HG02610 (cell line): ENCODE results near the gene TAPBP.
A peak's percentile ranks its signal among the peaks of the same experiment; 100 is the strongest.
"Not testable (repeated sequence)": the region's sequence is repeated elsewhere in the genome, so short reads cannot be mapped to it uniquely, and the experiment has no call there.

Experiments used
- ATAC-seq: cut with Tn5 transposase; IDR thresholded peaks from one replicate; pipeline ENCODE4 v1.9.1; 2021; ENCODE audit warnings: mild to moderate bottlenecking, moderate library complexity; ENCODE audit not compliant: unreplicated experiment

TAPBP gene

DNA sequence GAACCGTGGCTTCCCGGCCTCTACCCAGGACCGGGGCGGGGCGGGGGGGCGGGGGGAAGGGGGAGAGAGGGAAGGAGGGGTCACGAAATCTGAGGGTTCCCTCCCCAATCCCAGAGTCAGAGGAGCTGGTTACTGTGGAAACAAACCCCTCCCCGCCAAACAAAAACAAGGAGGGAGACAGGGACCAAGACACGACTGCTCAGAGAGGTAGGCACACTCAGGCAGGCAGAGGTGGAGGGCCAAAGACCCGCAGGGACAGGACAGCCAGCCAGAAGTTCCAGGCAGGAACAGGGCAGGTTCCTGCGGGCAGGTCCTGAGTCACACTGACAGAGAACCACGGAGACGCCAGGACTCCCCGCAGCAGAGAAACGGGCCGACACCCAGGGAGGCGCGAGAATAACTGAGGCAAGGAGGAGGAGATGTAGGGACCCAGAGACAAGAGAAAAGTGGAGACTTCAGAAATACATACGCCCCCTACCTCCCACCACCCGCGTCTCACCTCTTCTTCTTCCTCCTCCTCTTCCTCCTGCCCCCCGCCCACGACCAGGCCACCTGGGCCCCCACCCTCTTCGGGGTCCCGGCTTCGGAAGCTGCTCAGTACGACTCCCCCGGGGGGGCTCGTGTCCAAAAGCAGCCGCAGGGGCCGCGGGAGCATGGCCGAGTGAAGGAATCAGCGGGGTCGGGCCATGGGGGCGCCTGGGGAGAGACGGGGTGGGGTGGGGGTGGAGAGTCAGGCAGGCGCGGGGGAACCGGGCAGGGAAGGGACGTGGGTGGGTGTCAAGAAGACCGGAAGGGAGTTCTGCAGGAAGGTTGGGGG lies 15.7 kb downstream of the TAPBP start:
- no peak for ATAC-seq

DNA sequence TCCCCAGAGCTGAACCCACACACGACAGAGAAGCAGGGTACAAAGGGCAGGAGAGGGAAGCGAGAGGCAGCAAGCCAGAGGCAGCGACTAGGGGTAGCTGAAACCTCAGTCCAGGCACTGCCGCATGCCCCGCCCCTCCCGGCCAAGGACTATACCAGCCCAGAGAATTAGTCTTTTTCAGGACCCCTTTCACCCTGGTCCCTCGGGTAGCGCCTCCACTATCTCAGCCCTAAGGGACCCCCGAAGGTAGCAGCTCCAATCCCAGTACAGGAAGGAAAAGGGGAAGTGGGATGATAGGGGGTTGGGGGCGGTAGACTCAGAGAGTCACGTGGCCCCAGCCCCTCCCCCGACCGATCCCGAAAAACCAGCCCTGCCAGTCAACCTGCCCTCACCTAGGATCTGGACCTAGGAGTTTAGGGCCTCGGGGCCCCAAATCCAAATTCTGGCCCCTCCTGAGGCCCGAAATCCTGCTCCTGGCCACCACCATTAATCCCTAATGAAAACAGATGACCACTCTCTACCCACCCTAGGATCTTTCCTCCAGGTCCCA lies 16.4 kb downstream of the TAPBP start:
- ATAC-seq: no peak

DNA sequence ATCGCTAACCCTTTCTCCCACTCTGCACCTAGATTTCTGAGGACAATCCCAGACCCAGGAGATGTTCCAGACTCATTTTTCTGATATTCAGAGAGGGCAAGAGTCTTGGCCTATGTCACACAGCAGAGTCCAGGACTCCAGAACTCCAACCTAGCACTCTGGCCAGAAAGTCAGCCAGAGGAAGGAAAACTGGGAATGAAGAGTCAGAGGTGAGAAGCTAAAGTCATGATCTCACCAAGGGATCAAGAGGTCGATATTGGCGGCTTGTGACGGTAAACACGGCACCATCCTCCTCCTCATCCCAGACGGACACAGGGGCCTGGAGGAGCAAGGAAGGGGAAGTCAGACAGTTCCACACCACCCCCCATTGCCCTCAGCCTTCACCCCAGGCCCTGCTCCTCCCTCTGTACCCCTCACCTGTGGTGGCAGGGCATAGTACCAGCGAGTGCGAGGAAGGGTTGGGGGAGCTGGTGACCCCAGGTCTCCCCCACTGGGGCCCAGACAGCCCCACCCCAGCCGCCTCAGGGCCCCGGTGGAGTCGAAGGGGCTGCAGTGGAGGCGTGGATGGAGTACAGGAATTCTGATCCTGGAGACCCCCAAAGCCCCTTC lies 17.0 kb downstream of the TAPBP start:
- ATAC-seq: no peak

DNA sequence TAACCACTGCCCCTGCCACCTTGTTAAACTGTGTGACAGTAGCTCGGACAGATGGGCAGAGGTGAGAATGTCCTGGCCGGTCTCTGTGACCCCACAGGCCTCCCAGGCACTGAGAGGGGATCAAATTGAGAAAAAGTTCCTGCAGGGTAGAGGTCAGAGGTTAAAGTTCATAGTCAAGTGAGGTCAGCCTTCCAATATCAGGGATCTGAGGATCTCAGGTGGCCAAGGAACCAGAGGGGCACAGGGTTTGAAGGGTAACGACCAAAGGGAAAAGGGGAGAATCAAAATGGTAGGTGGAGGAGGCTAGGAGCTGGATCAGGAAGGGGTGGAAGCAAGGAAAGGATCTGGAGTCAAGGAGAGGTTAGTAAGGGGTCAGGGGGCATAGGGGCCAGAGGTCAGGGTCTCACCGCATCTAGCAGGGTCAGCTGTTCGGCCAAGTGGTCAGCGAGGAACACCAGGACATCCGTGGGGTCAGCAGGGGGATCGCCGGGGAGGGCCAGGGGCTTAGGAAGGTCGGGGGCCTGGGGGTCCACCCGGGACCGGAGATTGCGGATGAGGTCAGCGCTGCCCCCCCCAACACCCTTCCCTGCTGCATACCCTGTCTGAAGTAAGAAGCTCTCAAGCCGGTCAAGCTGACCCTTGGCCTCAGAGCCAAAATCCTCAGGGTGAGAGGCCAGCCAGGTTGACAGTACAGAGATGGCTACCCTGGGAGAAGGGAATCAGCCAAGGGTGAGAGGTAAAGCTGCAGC lies 18.1 kb downstream of the TAPBP start:
- no peak for ATAC-seq

DNA sequence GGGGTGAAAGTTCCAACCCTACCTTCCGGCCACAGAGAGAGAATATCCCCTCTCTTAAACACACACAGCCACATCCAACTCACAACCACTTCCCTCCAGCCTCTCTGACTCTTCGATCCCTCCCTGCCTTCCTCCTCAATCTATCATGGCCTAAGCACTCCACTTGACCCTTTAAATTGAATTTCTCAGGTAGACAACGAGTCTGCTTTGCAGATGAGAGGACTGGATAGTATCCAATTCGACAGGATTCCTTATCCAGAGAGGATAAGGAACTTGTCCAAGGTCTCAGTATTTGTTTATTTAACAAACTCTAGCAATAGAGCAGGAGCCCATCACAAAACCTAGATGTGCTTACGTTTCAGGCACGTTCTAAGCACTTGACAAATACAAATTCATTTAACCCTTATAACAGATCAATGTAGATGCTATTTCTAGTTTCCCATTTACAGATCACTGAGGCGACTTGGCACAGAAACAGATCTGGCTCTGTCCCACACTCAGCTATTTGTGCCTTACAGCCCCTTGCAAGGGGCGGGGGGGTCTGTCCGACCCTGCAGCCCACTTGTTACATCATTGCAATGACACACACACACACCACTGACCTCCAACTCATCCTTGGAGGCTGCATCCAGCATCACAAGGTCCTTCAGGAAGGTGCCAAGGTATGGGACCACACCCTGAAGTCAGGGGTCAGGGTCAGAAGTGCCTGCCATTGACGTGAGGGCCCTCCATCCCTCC lies 19.6 kb downstream of the TAPBP start:
- no peak for ATAC-seq

DNA sequence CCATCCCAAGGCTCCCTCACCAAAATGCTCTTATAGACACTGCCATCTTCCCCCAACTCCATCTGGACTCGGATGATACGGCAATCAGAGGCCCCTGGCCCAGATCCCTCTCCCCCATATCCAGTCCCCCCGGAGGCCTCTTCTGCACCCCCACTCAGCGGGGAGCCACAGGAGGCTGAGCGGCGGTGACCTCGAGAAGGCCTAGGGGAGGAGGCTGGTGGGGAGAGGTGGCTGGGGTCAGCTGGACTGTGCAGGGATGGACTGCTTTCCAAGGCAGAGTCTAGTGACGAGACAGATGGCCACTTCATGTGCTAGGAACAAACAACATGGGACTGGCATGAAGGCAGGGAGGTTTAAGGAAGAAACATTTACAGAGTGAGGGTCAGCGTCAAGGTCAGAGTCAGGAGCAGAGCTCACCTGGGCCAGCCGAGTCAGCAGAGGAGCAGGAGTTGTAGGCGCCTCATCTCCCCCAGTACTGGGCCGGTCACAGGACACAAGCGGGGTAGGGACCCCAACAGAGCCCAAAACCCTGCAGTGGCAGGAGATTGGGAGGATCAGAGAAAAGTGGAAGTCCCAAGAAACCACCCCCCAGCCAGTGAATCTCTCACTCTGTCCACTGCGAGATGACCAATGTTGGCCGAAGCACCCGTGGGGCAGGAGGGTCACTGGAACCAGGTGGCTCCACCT lies 20.7 kb downstream of the TAPBP start:
- ATAC-seq: no peak

DNA sequence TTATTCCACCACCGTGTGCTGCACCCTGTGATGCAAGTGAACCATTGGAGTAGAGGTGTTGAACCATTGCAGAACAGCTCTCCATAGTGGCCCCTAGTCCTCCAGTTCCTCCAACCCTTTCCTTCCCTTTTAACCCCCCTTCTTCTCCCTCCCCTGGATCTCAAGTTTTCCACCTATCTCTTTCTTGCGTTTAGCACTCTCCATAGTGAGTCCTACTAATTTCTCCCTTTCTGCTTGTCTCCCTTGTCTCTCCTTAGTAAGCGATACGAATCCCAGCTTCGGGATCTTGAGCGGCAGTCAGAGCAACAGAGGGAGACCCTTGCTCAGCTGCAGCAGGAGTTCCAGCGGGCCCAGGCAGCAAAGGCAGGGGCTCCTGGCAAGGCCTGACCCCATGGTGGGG lies 23.4 kb downstream of the TAPBP start:
- ATAC-seq: no peak

DNA sequence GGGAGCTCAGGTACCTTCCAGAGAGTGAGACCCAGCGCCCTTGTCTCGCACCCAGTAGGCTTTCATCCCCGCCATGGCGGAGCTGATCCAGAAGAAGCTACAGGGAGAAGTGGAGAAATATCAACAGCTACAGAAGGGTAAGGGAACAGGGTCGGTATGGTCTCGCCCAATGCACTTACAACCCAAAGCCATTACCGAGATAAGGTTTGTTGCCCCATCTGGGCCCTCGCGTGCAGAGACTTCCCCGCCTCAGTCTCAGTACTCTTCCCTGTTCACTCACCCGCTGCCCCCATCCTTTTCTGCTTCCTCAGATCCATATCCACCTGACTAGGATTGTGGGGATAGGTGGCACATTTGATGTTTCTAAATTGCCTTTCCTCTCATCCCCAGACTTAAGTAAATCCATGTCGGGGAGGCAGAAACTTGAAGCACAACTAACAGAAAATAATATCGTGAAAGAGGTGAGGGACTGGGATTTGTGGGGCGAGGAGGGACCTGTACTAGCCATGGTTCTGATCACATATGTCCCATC lies 24.0 kb downstream of the TAPBP start:
- ATAC-seq: no peak

DNA sequence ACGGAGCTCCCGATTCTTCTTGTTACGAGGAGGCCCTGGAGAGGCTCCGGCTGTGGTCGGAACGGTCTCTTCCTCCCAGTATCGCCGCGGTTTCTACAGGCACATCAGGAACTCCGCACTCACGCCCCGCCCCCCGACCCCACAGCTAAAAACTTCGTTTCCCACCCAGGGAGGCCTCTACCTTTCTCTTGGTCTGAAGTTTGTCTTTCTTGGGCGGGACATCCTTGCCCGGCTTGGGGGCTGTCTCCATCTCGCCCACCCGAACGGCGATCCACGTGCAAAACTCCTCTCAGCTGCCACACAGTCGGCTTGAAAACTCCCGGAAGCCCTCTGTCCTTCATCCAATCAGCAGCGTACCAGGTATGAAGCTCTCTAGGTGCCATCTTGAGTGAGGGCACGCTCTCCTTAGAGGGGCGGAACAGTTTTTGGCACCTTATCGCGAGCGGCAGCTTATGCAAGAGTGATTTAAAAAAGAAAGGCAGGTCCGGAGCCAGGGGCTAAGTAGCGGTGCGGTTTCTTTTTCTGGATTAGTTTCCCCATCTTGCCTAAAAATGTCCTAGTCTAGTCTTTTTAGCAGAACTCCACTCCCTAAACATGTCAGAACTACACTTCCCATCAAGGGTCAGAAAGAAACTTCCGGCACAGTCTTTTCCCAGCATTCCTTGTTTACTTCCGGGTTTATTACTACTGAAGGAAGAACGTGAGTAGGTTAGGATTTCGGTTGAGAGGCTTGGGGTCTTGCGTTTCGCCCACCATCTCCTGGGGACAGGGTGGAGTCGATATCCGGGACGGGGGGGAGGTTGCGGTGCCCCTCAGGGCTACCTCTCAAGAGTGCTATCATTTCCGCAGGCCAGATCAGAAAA lies 24.7 kb downstream of the TAPBP start, which contains the start of the genes PFDN6 and WDR46:
Gene PFDN6, plus strand, starts transcription at position 681 of the 863 bp plus-strand sequence. CDS start 256 bp downstream, outside the sequence.
Gene WDR46, minus strand, starts transcription at position 319 of the 863 bp plus-strand sequence. Its CDS starts 69 bp downstream, at position 250.
- ATAC-seq: peak; percentile 83

DNA sequence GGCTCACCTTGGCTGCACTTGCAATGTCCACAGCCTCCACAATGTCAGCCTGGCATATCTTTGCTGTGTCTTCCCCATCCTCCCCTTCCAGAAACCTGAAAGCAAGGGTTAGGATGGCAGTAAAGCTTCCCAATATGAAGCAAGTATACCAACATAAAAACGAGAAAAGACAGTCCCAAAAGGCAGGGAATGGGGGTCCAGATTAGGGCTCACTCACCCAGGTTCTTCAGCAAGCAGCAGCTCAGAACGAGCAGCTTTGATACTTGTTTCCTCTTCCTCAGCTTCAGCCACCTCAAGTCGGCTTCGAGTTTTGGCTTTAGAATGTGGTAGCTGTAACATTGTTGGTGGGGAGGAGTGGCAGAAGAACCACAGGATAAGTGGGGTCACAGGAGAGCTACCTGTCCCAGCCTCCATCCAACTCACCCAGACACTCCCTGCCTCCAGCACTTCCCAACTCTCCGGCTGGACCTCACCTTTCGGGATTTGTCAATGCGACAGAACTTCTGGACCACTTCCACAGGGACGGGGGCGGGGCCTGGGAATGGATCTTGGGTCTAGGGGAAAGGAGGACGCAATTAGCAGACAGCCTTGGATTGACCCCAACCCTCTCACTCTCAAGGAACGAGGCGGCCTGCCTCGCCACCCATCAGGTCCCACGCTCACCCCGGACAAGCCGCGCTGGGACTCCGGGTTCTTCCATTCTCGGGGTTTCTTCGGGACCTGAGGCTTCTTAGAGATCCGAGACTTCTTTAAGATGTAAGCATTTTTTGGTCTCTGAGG lies 25.5 kb downstream of the TAPBP start:
- ATAC-seq: peak; percentile 5

DNA sequence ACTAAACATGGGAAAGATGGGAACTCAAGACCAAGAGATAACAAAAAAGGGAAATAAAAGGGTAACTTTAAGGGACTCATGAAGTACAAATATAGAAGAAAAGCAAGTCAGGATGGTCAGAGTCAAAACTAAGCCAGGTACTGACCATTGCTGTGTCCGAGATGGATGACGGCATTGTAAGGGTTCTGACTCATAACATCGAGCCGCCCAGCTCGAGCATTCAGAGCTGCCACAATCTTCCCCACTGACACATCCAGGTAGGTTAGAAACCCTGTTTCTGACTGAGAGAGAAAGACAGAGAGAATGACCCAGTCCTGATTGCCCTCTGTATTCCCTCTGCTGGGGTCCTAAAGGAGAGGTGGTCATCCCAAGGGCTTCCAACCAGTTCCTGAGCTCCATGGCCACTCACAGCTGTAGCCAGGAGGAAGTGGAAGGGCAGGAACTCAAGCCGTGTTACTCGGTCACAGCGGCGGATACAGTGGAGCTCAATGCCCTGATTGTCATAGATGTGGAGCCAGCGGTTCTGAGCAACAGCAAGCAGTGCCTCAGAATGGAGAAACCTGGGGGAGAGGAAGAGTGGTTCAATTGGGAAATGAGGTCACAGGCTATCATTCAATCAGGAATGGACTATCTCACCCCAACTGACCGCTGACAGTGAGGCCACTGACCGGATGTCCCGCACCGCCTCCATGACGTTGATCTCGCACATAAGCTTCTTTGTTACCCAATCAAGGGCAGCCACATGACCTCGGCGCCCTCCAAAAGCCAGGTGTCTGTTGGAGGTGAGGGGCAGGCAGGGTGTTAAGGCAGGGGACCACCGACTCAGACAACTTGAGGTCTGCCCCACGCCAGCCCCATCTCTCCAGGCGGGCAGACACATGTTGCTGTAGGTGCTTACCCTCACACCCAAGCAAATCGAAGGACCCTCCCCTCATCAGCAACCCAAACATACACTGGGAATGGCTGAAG lies 26.6 kb downstream of the TAPBP start:
- ATAC-seq: no peak

DNA sequence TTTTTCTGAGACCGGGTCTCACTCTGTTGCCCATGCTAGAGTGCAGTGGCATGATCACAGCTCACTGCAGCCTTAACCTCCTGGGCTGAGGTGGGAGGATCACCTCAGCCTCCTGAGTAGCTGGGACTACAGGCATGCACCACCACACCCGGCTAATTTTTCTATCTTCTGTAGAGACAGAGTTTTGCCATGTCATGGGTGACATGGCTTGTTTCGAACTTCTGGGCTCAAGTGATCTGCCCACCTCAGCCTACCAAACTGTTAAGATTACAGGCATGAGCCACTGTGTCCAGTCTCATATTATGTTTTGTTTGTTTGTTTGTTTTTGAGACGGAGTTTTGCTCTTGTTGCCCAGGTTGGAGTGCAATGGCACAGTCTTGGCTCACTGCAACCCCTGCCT lies 28.7 kb downstream of the TAPBP start:
- not testable (repeated sequence) for ATAC-seq

DNA sequence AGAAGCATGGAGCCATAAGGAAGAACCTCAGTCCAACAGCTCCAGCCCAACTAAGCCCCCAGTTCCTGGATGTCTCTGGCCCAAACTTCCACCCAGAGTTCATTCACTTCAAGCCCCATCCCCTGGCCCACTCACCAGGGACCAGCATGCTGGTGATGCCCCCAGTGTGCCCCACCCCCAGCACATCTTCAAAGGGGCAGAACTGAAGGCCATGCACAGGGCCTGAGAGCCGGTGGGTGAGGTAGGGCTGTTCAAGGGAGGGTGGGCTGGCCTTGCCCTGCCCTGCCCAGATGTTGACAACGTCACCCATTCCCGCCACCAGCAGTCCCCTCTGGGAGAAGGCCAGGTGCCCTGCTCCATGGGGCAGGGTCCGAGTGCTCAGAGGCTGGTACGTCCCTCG lies 33.3 kb downstream of the TAPBP start:
- ATAC-seq: no peak

DNA sequence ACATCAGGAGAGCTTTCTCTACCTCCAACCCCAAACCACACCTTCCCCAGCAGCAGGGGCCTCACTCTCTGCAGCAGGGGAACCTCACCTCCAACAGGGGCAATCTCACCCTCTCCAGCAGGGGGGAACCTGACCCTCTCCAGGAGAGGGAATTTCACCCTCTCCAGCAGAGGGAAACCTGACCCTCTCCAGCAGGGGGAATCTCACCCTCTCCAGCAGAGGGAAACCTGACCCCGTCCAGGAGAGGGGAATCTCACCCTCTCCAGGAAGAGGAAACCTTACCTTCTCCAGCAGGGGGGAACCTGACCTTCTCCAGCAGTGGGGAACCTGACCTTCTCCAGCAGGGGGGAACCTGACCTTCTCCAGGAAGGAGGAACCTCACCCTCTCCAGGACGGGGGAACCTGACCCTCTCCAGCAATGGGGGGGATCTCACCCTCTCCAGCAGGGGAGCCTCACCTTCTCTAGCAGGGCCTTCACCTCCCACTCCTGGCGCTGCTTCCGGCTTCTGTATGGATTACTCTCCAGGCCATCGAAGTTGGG lies 33.8 kb downstream of the TAPBP start:
- ATAC-seq: no peak

DNA sequence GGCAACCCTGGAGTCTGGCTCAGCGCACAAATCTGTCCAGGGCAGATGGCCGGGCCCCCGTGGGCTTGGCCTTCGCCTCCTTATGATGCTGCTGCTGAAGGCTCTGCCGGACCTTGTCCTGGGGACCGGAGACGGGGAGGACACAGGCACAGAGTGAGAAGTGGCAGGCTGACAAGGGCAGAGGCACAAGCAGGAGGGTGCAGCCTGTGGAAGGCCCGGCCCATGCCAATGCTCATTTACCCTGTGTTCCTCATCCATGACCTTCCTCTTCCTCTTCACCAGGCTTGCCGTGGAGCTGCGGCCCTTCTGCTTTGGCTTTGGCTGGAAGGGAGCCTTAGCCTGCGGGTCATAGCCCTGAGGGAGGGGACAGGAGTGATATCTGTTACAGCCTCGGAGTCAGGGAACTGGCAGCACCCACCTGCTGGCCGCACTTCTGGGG lies 34.6 kb downstream of the TAPBP start:
- ATAC-seq: no peak

DNA sequence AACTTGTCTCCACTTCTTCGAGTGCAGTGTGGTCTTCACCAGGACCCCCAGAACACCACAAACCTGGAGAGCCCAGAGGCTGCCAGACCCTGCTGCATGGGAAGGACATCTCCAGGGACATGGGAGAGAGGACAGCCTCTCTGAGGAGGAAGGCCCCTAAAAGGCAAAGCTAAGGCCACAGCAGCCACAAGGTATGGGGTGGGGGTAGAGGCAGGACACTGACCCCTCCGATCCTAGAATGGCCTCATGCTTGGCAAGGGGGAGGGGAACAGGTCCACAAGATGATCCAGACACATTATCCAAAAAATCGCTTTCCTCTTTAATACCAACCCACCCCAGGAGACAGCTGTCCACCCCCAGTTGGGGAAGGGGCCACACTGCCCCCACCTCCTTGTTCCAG lies 35.1 kb downstream of the TAPBP start:
- ATAC-seq: no peak

DNA sequence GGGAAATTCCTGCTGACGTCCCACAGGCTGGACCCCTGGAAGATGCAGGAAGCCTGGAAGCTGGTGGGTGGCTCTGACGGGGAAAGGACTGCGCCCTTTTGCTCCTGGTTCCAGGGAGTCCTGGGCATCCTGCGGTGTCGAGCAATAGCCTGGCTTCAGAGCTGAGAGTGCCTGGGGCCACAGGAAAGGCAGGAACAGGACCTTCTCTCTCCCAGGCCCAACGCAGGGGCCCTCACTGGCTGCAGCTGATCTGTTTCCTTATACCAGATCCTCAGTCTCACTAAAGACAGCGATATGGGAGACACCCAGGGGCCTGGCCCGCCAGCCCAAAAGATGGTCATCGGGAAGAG lies 35.5 kb downstream of the TAPBP start:
- no peak for ATAC-seq
